GM18505 (cell line): ENCODE data around the gene SLFN13.
"Not testable (repeated sequence)": the region's sequence is repeated elsewhere in the genome, so short reads cannot be mapped to it uniquely, and the experiment has no call there.

Experiments
- ATAC-seq: cut with Tn5 transposase; IDR thresholded peaks from one replicate; pipeline ENCODE4 v1.9.1; 2021; ENCODE audit not compliant: unreplicated experiment
- POLR2A ChIP-seq: IDR thresholded peaks from 4 replicates; pipeline ENCODE4 v1.6.1; 2011; ENCODE audit warnings: borderline replicate concordance; ENCODE audit not compliant: insufficient read depth, insufficient read length; ENCODE audit errors: extremely low read depth

SLFN13 gene

DNA sequence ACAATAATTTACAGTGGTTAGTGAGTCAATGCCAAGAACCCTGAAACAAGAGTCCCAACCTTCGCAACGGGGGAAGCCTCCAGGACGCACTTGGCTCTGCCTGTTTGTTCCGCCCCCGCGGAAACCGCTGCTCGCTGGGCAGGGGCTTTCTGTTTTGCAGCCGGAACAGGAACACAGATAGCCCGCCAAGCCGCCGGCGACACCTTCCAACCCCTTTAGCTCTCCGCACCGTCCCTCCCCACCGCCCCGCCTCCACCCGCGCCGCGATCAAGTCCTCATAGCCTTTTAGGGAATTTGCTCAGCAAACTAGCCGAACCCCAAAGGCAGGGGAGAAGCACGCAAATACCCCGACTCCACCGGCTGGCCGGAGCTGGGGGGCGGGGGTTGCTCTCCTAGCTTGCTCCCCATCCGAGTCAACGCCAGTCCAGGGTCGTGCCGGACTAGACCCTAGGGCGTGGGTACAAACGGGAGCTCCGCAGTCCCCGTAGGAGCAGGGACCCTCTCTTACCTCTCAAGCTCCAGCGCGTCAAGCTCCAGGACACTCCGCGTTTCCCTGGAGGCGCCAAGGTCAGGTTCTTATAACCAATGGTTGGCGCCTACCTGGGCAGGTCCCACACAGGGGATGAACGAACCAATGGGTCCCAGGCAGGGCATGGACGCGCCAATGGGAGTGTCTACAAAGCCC is at the start of gene SLFN13:
Gene SLFN13 (minus strand): TSS at position 553 of the 685 bp plus-strand sequence. CDS start 3,086 bp downstream, outside the sequence.
- TF ChIP-seq POLR2A, result peak; percentile 60
- peak; percentile 70 for ATAC-seq

DNA sequence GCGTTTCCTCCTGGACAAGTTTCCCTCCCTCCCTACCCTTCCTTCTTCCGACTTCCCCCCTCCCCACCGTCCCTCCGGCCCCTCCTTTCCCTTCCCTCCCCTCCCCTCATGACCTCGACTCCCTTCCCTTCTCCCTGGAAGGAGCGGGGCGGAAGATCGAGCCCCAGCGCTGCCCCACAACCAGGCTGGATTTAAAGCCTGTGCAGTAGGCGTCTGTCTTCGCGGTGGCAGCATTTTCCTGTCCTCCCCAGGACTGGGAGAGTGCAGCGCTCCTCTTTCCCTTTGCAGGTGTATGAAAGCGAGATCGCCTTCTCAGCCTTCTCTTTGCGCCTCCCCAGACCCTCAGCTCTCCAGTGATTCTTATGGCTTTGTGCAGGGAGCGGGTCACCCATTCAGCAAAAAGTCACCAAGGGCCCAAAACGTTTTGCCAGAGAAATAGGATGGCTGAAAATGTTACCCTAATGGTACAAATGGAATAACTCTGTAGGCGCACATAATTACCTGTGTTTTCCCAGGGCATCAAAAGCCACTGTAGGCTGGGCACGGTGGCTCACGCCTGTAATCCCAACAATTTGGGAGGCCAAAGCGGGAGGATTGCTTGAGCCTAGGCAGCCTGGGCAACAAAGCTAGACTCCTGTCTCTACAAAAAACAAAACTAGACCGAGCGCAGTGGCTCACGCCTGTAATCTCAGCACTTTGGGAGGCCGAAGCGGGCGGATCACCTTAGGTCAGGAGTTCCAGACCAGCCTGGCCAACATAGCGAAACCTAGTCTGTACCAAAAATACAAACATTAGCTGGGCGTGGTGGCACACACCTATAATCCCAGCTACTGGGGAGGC is 48.1 kb upstream of the SLFN13 start:
- TF ChIP-seq POLR2A, result no peak
- no peak for ATAC-seq

DNA sequence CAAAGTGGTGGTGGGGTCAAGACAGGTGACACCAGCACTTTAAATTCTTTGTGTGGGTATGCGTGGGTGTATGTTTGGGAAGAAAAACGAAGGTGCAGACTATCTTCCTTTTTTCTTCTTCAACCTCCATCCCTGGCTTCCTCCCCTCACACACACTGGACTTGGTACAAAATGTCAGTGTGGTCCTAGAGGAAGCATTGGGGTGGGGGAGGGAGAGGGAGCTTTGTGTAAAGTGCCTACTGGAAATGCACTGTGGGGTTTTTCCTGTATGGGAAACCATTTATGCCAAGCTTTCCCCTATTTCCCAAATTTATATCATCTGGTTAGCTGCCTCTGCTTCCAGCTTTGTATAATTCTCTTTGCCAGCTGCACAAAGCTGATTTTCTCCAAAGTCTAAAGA is 44.5 kb upstream of the SLFN13 start:
- no peak for TF ChIP-seq POLR2A
- ATAC-seq, result no peak

GRCh38 chr17:35491417-35491816 is 42.9 kb upstream of the SLFN13 start:
- no peak for ATAC-seq

GRCh38 chr17:35489944-35490343 is 41.4 kb upstream of the SLFN13 start:
- no peak for TF ChIP-seq POLR2A
- ATAC-seq, result no peak

More at GRCh38 chr17:35491417-35491816, 42.9 kb upstream of the SLFN13 start:
- no peak for TF ChIP-seq POLR2A

GRCh38 chr17:35488991-35489390 is 40.4 kb upstream of the SLFN13 start:
- TF ChIP-seq POLR2A, result no peak
- no peak for ATAC-seq

- no peak for TF ChIP-seq POLR2A
- ATAC-seq, result no peak
Measured at GRCh38 chr17:35486920-35487732, 38.6 kb upstream of the SLFN13 start.

DNA sequence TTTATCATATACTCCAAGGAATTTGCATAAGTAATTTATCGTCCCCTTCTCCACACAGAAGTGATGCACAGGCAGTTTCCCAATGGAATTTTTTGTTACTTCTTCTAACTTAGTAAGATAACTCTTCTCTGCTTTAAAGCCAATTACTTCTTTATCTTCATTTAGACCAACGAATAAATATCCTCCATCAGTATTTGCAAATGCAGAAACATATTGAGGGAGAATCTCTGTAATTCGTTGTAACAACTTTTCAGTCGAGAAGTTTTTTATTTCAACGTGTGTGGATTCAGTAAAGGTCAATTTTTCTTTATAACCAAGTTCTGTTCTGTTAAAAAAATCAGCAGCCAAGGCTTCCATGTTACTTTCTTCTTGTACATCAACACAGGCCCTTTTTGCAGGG is 30.7 kb upstream of the SLFN13 start:
- no peak for TF ChIP-seq POLR2A
- ATAC-seq, result no peak

- no peak for ATAC-seq
- no peak for TF ChIP-seq POLR2A
Measured at GRCh38 chr17:35477248-35477647, 28.7 kb upstream of the SLFN13 start.

DNA sequence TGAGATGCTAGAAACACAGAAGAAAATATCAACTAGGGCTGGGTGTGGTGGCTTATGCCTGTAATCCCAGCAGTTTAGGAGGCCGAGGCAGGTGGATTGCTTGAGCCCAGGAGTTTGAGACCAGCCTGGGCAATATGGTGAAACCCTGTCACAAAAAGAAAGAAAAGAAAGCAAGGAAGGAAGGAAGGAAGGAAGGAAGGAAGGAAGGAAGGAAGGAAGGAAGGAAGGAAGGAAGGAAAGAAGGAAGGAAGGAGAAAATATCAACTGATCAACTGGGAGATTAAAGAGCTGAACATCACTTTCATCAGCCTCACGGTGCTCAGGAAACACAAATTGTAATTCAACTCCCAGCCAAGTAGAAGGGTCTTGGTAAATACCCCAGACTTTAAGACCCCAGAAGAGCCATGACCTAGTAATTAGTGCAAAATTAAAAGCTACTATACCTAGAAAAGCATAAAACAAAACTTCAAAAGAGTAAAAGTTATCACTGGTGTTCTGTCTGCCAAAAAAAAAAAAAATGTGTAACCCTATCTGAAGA is 27.8 kb upstream of the SLFN13 start:
- no peak for TF ChIP-seq POLR2A
- no peak for ATAC-seq

DNA sequence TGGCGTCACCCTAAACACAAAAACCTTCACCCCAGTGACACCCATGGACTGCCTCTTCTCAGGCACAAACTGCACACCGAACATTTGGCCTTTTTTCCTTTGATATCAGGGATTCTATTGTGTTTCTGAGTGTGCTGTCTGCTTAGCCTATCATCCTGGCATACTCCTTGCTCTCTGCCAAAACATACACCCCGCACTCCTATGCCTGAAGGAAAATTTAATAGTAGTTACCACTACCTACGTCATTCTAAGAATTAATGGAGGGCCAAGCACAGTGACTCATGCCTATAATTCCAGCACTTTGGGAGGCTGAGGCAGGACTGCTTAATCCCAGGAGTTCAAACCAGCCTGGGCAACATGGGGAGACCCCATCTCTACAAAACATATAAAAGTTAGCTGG is 19.9 kb upstream of the SLFN13 start:
- no peak for ATAC-seq

DNA sequence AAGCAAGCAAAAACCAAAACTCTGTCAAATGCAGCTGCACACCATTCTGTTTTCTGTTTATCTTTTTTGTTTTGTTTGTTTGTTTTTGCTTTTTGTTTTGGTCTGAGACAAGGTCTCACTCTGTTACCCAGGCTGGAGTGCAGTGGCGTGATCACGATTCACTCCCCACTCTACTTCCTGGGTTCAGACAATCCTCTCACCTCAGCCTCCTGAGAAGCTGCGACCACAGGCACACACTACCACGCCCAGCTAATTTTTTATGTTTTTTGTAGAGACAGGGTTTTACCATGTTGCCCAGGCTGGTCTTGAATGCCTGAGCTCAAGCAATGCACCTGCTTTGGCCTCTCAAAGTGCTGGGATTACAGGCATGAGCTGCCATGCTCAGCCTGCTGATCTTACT is 19.3 kb upstream of the SLFN13 start:
- no peak for ATAC-seq
- TF ChIP-seq POLR2A, result no peak

More for the DNA sequence above, 19.9 kb upstream of the SLFN13 start:
- no peak for TF ChIP-seq POLR2A

- TF ChIP-seq POLR2A, result peak; percentile 49
- peak; percentile 80 for ATAC-seq
Measured at GRCh38 chr17:35460354-35460851, 11.8 kb upstream of the SLFN13 start.

DNA sequence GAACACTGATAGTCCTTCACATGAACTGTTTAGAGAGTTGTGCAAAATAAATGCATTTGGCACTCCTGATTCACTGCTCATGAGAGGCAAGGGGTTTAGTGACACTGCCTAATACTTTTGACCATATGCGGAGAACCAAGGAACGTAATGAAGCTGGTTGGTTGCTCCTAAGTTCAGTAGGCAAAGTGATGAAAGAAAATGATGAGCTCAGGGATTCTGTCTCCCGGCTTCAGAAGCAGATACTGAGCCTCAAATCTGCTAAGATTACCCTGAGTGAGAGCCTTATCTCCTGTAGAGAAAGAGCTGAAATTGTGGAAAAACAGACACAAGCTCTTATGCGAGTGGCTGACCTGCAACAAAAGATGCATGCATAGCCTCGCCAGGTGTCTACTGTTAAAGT is 5.5 kb upstream of the SLFN13 start:
- not testable (repeated sequence) for ATAC-seq
